ENCODE data around the gene ZNF467. TPM values are rescaled to one million over a fixed set of nuclear protein-coding genes. Genes with fewer than 3 reads are reported as not detected.

Gene ZNF467
- total and polyA plus RNA-seq, 9 donors = 2.3 to 23.7 (median 11.4) TPM

- Histone ChIP-seq H3K4me3 (no peak overlapping the region), H3K4me1 (ENCODE audit: insufficient read depth) (no peaks in the 10 kb centered on the region), H3K36me3 (no peaks in the 10 kb centered on the region), H3K9me3 (no peaks in the 10 kb centered on the region), H3K27me3 (no peaks in the 10 kb centered on the region), H3K27ac (no peak overlapping the region)
- DNase-seq = no peak
- TF ChIP-seq CTCF (IDR thresholded peaks at IDR 0.05) (no peak), POLR2A (IDR thresholded peaks at IDR 0.05) (no peak), EP300 (IDR thresholded peaks at IDR 0.05) (no peak)
- intact Hi-C loops (cut with DNase I) = no loop called here
- 84 to 86% (median 86%) methylated on average over 15 of the region's 15 CpGs for WGBS, 3 donors
Observed at GRCh38 chr7:149723795-149724495, 49.4 kb downstream of the ZNF467 start.

- H3K4me1 ChIP-seq (ENCODE audit: insufficient read depth) = no peaks in the 10 kb centered on the region
- H3K9me3 ChIP-seq = no peaks in the 10 kb centered on the region
- H3K36me3 ChIP-seq = no peaks in the 10 kb centered on the region
- H3K27me3 ChIP-seq = no peaks in the 10 kb centered on the region
- H3K4me3 ChIP-seq = no peak overlapping the region
- WGBS, 3 donors = 91 to 92% (median 91%) methylated on average over 13 of the region's 13 CpGs
- H3K27ac ChIP-seq = no peak overlapping the region
- intact Hi-C loops (cut with DNase I) = no loop called here
- TF ChIP-seq CTCF (IDR thresholded peaks at IDR 0.05) = no peak
- no peak for TF ChIP-seq POLR2A (IDR thresholded peaks at IDR 0.05)
- TF ChIP-seq EP300 (IDR thresholded peaks at IDR 0.05) = no peak
- peak in 1 of 5 donors; percentile 8 for DNase-seq
Observed at GRCh38 chr7:149723082-149723767, 50.2 kb downstream of the ZNF467 start.

GRCh38 chr7:149722356-149722957, 50.9 kb downstream of the ZNF467 start:
- H3K27me3 ChIP-seq = no peaks in the 10 kb centered on the region
- no peak overlapping the region for H3K27ac ChIP-seq
- TF ChIP-seq CTCF (IDR thresholded peaks at IDR 0.05) (no peak), EP300 (IDR thresholded peaks at IDR 0.05) (no peak), POLR2A (IDR thresholded peaks at IDR 0.05) (no peak)
- no peaks in the 10 kb centered on the region for H3K9me3 ChIP-seq
- intact Hi-C loops (cut with DNase I) = no loop called here
- H3K4me3 ChIP-seq = no peak overlapping the region
- no peaks in the 10 kb centered on the region for H3K36me3 ChIP-seq
- no peaks in the 10 kb centered on the region for H3K4me1 ChIP-seq (ENCODE audit: insufficient read depth)
- WGBS, 3 donors = 85 to 89% (median 89%) methylated on average over 20 of the region's 20 CpGs
- DNase-seq = peak in 1 of 5 donors; percentile 12

GRCh38 chr7:149721084-149721601, 52.2 kb downstream of the ZNF467 start:
- Histone ChIP-seq H3K36me3 (no peaks in the 10 kb centered on the region), H3K27ac (no peak overlapping the region), H3K4me3 (no peak overlapping the region), H3K27me3 (no peaks in the 10 kb centered on the region), H3K4me1 (ENCODE audit: insufficient read depth) (no peaks in the 10 kb centered on the region), H3K9me3 (no peaks in the 10 kb centered on the region)
- WGBS, 3 donors = 88 to 92% (median 92%) methylated on average over 16 of the region's 16 CpGs
- intact Hi-C loops (cut with DNase I) = no loop called here
- TF ChIP-seq POLR2A (IDR thresholded peaks at IDR 0.05) = no peak
- no peak for TF ChIP-seq EP300 (IDR thresholded peaks at IDR 0.05)
- no peak for TF ChIP-seq CTCF (IDR thresholded peaks at IDR 0.05)
- DNase-seq = peak in 1 of 5 donors; percentile 4

Data from ovary (tissue), 9 donors.